ENCODE measurements around the gene JUN.
A peak's percentile ranks its signal among the peaks of the same experiment; 100 is the strongest.
"Not testable (repeated sequence)": the region's sequence is repeated elsewhere in the genome, so short reads cannot be mapped to it uniquely, and the experiment has no call there.

JUN gene

GRCh38 chr1:58805716-58806571, 22.1 kb upstream of the JUN start:
- no peak for DNase-seq

GRCh38 chr1:58804853-58805565, 21.2 kb upstream of the JUN start:
- DNase-seq: no peak

- DNase-seq: no peak
These were observed 20.0 kb upstream of the JUN start for GRCh38 chr1:58803858-58804257.

DNA sequence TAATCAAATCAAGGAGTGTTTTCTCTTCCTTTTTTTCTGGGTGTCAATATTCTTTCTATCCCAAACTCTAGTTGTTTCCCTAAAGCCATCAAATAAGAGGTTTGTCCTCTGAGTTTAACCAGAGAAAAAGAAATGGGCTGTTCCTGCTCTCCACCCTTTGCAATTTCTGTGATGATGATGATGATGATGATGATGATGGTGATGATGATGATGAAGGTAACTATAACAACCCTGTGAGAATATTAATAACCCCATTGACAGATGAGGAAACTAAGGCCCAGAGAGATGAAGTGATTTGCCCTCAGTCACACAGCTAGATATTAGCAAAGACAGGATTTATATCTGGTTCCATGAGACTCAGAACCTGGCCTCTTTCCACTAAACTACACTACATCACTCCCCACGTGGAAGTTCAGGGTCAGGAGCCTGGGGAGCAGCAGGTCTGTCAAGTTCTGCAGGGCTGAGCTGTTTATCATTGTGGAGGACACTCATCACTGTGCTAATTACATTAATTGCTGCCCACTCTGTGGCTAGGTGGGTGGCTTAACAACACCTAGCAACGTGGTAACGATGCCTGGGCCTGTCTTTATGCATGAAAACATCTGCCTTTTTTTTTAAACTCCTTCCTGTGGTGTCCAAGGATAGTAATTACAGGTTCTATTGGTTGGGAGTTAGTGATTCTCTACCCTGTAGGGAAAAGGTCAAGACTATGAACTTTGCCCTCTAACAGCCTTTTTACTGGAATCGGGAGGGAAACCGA, 19.0 kb upstream of the JUN start:
- DNase-seq: no peak

DNA sequence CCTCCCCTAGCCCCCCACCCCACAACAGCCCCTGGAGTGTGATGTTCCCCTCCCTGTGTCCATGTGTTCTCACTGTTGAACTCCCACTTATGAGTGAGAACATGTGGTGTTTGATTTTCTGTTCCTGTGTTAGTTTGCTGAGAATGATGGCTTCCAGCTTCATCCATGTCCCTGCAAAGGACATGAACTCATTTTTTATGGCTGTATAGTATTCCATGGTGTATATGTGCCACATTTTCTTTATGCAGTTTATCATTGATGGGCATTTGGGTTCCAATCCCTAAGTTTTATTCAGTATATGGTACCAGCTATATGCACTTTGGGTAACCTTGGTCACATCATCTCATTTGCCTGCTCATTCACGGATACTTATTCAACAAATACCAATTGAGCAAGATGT, 17.4 kb upstream of the JUN start:
- not testable (repeated sequence) for DNase-seq

DNA sequence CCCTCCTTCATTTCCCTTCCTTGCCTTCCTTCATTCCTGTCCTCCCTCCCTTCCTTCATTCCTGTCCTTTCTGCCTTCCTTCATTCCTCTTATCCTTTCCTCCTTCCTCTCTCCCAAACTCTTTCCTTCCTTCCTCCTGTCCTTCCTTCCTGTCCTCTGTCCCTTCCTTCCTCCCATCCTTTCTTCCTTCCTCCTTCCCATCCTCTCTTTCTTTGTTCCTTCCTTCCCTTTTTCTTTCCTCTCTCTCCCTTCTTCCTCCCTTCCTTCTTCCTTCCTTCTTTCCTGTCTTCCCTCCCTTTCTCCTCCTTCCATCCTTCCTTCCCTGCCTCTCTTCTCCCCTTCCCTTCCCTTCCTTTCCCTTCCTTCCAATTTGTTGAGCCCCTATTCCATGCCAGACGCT, 15.8 kb upstream of the JUN start:
- DNase-seq: no peak

DNA sequence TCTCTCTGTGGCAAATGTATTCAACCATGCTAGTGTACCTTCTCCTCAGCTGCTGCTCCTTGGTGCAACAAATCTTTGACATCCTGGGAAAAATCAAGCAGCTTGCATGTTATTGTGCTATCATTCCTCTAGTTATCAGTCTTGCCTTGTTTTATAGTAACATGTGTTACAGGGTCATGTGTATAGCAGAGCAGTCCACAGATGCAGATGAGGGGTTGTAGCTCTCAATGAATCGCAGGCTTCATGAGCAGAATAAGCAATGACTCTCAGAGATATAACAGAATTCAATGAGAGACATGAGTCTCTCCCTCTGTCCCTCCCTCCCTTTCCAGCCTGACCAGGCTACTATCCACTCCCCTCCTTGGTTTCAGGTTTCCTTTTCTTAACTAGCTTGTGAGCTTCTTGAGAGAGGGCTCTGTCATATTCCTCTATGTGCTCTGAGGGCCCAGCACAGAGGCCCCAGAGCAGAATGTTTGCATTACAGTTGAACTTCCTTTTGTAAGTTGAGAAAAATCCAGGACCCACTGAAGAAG, 15.1 kb upstream of the JUN start:
- DNase-seq: no peak

- no peak for DNase-seq
These were observed 12.6 kb upstream of the JUN start for GRCh38 chr1:58796416-58796815.

DNA sequence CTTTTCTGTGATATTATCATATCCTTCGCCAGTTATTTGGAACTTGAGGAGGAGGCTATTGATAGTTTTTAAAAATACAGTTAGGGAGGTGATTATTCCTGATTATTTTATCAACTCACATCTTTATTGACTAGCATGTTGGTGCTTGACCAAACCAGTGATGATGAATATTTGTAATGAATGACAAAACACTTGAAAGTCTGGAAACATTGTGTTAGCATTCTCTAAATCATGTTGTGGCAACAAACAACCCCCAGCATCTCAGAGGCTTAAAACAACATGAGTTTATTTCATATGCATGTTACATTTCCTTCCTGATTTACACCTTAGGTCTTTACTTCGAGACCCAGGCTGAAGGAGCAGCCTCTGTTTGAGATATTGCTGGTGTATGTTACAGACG, 10.7 kb upstream of the JUN start:
- DNase-seq: no peak

DNA sequence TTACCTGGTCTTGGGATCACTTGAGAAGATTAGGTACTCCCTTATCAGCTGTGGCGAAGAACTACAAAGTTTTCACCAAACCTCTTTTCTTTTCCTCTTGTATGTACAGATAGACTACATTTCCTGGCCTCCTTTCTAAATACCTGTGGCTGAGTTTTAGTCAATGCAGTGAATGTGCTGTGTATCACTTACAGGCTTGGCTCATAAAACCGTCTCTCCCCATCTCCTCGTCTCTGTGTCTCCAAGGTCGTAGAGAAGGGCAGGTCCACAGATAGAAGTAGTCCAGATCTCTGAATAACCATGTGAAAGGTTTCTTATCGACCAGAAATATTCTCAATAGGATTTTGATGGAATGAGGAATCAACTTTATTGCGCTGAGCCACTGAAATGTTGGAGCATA, 9.0 kb upstream of the JUN start:
- DNase-seq: no peak

- DNase-seq: no peak
These were observed 7.3 kb upstream of the JUN start for GRCh38 chr1:58791106-58791505.

DNA sequence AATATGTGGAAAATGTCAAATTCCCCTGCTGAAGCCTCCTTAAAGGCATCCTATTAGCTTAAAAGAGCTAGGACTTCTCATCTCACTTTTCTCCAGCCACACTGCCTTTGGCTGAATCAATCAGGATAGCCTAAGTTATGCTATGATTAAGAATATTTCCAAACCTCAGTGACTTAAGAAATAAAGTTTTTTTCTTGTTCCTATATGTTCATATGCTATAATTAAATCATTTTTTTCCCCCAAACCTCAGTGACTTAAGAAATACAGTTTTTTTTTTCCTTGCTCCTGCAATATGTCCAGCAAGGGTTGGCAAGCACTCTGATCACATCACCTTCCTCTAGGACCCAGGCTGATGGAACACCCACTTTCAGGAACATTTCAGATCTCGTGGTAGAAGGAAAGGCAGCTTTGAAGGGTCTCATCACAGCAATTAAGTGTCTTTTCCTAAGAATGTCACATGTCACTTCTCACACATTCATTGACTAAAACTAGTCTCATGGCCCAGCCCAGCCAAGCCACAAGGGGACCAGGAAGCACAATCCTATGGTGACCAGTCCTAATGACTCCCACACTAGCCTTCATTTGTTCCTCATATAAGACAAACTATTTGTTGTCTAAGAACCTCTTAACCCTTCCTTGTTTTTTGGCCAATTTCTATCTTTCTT, 6.3 kb upstream of the JUN start:
- DNase-seq: no peak

DNA sequence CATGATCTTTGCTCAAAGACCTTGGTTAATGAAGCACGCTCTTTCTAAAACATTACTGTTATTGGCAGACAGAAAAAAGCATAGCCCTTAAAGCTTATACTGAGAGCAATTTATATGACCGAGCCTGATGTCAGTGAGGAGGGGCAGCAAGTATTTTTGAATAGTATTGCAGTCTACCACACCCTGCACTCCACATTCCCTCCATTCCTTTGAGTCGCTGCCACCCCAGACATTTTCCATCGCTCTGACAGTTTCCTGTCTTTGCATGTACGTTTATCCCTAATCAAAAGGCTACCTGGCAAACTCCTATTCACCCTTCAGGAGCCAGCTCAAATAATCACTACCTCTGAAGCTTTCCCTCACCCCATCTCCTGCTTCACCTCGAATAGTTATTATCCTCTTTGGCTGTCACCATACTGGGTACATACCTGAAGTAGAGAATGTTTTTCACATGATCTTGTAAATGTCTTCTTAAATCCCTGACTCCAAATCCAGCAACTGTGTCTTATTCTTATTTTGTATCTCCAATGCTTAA, 5.5 kb upstream of the JUN start:
- DNase-seq: no peak

DNA sequence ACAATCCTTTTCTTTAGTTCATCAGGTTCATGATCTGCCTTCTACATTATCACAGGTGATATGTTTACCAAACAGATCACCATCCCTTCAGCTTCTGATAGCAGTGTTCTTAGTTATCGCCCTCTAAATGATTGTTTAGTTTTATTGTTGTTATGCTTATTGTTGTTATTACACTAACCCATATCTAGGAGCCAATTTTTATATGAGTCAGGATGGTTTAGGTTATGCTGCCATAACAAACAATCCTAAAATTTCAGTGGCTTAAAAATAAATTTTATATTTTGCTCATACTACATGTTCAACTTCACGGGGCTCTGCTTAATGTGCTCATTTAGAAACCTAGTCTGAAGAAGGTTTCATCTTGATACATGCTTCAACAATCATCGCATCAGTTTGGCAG, 4.4 kb upstream of the JUN start:
- DNase-seq: no peak

DNA sequence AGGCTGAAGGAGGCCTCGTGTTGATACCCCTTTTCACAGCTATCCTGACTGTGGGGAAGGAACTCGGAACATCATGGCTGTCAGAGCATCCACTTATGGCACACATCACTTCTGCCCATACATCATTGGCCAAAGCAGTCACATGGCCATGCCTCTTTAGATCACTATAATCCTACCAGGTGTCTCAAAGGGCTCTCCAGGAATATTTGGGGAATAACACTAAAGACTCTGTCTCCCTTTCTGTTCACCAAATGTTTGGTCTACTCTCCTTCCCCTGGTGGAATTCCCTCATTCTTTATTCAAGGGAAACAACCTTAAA, 3.0 kb upstream of the JUN start:
- DNase-seq: no peak

DNA sequence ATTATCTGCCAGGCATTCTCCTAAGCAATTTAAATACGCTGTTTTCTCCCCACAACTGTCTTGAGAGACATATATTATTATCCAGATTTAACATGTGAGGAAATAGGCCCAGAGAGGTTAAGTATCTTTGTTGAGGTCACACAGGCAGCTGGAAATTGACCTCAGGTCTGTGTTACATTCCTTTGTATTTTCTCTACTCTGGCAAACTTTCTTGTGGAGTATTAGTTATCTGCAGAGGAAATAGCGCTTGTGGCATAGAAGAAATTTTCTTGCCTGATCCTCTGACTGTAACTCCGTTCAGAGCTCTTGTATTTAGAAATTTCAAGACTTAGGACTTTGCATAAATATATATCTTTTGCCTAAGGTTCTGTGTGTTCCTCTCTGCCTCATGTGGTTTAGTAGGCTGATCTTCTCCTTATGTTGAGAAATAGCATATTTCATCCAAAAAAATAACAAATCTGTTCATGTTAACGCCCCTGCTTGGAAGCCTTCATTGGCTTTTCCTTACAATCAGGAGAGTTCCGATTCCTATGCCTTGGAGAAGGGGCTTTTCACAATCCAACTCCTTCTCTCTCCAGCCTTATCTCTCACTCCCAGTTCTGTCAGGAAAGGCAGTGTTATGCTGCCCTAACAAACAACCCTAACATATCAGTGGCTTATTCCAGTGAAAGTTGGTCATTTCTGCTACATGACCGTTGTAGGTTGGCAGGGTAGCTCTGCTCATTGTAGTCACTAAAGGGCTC, 2.5 kb upstream of the JUN start:
- peak; percentile 28 for DNase-seq

- DNase-seq: peak; percentile 75
These were observed 1.7 kb upstream of the JUN start for GRCh38 chr1:58785442-58786058.

GRCh38 chr1:58784758-58785441, 1.1 kb upstream of the JUN start:
- peak; percentile 92 for DNase-seq

DNA sequence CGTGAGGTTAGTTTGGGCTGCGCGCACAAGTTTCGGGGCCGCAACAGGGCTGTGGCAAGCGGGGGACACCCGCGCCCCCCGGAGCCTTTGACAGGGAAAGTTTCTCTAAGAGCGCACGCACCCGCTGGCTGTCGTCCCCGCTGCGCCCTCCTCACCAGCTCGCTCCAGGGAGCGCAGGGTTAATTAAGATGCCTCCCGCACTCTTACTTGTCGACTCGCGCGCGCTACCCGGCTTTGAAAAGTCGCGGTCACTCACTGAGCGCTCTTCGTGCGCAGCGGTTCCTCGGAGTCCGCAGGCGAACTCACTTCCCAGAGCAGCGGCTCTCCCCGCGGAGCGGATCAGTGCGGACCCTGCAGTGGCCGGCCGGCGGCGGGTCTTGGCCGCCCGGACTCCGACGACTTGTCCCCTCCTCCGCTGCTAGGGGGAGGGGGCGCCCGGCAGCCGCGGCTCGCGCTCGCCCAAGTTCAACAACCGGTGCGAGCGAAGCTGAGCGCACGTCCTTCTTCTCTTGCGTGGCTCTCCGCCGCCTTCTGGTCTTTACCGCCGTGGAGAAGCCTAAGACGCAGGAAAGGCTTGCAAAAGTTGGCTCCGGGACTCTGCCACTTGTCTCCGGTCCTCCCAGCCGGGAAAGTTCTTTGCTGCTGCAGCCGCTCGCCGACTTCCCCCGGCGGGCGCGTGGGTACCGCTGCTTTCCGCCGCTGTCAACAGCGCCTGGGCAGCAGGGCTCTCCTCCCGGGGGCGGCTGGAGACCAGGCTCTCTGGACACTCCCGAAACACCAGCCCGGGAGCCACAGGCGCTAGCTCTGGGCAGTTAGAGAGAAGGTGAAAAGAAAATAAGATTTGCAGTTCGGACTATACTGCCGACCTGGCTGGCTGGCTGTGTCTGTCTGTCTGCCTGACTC, 506 bp downstream of the JUN start:
- DNase-seq: peak; percentile 90

Measured in eye (tissue), 1 donor.